ENCODE data around the gene CPZ.

DNA sequence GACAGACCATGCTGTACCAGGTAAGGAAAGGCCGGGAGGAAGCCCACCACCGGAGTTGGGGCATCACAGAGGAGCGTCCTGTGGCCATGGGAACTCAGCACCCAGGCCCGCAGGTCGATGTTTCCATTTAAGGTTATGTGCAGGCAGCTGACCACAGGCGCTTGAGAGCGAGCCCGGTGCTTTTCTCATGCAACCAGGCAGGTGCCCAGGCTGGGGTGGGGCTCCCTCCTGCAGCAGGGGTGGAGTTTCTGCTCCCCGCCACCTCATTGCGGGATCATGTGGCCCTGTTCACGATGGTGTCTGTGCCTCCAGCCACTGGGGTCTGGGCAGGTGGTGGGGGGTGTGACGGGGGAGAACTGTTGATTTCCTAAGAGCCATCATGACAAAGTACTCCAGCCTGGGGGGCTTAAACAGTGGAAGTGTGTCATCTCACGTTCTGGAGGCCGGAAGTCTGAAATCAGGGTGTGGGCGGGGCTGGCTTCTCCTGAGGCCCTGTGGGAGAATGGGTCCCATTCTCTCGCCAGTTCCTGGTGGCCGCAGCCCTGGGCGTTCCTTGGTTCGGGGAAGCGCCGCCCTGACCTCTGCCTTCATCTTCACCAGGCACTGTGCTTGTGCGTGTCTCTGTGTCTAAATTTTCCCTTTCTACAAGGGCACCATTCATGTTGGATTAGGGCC lies 60.9 kb downstream of the CPZ start:
- TF ChIP-seq POU2F2 (IDR thresholded peaks at IDR 0.05; ENCODE audit: low read depth, low read length) (no peak), TAF1 (IDR thresholded peaks at IDR 0.05; ENCODE audit: low read depth, low read length) (no peak)
